ENCODE results near the gene CRYZL1.

DNA sequence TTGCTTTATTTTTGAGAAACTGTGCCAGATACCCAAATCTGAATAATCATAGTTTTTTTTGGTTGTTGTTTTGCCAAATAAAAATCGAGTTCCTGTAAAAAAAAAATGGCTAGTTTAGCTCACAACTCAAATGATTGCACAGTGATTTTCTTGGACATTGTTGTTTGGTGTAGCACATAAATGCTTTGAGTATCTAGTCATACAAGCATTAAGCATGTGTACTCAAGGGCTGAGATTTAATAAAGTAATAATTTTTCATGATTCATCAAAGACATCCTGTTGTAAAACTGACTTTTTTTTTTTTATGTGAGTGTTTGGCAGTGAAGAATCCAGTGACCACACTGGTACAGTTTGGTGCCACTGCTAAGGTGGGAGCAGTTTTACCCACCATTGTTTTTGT, 19.6 kb upstream of the CRYZL1 start:
- TF ChIP-seq GABPA (IDR thresholded peaks at IDR 0.05; ENCODE audit: borderline replicate concordance, insufficient read depth, low read length) (no peak), SIRT6 (IDR thresholded peaks at IDR 0.05; ENCODE audit: low read length) (no peak), CHD2 (IDR thresholded peaks at IDR 0.05; ENCODE audit: low read length) (no peak), RAD21 (IDR thresholded peaks at IDR 0.05 in 1 of 2, conservative IDR thresholded peaks at IDR 0.05 in 1 of 2; ENCODE audit: low read depth in 2 of 2, low read length in 2 of 2) (no peak), KDM5A (IDR thresholded peaks at IDR 0.05; ENCODE audit: low read length) (no peak)
- TF ChIP-seq, protein P1, sequence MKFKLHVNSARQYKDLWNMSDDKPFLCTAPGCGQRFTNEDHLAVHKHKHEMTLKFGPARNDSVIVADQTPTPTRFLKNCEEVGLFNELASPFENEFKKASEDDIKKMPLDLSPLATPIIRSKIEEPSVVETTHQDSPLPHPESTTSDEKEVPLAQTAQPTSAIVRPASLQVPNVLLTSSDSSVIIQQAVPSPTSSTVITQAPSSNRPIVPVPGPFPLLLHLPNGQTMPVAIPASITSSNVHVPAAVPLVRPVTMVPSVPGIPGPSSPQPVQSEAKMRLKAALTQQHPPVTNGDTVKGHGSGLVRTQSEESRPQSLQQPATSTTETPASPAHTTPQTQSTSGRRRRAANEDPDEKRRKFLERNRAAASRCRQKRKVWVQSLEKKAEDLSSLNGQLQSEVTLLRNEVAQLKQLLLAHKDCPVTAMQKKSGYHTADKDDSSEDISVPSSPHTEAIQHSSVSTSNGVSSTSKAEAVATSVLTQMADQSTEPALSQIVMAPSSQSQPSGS (IDR thresholded peaks at IDR 0.05; ENCODE audit: low read length): no peak
- TF ChIP-seq, protein P2, sequence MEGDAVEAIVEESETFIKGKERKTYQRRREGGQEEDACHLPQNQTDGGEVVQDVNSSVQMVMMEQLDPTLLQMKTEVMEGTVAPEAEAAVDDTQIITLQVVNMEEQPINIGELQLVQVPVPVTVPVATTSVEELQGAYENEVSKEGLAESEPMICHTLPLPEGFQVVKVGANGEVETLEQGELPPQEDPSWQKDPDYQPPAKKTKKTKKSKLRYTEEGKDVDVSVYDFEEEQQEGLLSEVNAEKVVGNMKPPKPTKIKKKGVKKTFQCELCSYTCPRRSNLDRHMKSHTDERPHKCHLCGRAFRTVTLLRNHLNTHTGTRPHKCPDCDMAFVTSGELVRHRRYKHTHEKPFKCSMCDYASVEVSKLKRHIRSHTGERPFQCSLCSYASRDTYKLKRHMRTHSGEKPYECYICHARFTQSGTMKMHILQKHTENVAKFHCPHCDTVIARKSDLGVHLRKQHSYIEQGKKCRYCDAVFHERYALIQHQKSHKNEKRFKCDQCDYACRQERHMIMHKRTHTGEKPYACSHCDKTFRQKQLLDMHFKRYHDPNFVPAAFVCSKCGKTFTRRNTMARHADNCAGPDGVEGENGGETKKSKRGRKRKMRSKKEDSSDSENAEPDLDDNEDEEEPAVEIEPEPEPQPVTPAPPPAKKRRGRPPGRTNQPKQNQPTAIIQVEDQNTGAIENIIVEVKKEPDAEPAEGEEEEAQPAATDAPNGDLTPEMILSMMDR (IDR thresholded peaks at IDR 0.05; ENCODE audit: control extremely low read depth in 1 of 3, insufficient read depth in 1 of 3, low read depth in 1 of 3, low read length in 3 of 3): no peak

Data from H1 (cell line).